Fibroblast of lung (primary cell): ENCODE results near the gene SPINDOC.

Experiments
- EZH2 ChIP-seq: IDR thresholded peaks from 2 replicates; pipeline ENCODE4 v1.5.1; 2012; ENCODE audit warnings: low read length, control low read depth, mild to moderate bottlenecking; ENCODE audit errors: missing control alignments
- TF ChIP-seq, protein P1 (sequence below), 2 donors: IDR thresholded peaks in 1 of 2; conservative IDR thresholded peaks in 1 of 2; 1 replicate in 1 of 2; 2 replicates in 1 of 2; pipeline ENCODE4 v1.5.1; 2011 to 2012; ENCODE audit warnings: low read length in 2 of 2, control low read depth in 1 of 2, inconsistent platforms in 1 of 2, low read depth in 1 of 2, mild to moderate bottlenecking in 1 of 2

GRCh38 chr11:63769714-63770455 is 43.4 kb upstream of the SPINDOC start:
- TF ChIP-seq, protein P1, sequence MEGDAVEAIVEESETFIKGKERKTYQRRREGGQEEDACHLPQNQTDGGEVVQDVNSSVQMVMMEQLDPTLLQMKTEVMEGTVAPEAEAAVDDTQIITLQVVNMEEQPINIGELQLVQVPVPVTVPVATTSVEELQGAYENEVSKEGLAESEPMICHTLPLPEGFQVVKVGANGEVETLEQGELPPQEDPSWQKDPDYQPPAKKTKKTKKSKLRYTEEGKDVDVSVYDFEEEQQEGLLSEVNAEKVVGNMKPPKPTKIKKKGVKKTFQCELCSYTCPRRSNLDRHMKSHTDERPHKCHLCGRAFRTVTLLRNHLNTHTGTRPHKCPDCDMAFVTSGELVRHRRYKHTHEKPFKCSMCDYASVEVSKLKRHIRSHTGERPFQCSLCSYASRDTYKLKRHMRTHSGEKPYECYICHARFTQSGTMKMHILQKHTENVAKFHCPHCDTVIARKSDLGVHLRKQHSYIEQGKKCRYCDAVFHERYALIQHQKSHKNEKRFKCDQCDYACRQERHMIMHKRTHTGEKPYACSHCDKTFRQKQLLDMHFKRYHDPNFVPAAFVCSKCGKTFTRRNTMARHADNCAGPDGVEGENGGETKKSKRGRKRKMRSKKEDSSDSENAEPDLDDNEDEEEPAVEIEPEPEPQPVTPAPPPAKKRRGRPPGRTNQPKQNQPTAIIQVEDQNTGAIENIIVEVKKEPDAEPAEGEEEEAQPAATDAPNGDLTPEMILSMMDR (conservative IDR thresholded peaks at IDR 0.05 in 1 of 2, IDR thresholded peaks at IDR 0.05 in 1 of 2; ENCODE audit: low read depth in 1 of 2, low read length in 2 of 2): no peak
- TF ChIP-seq EZH2: no peak
